Erythroblast (primary cell): ENCODE data around the gene TAF10.

Experiments
- GATA1 ChIP-seq: IDR thresholded peaks from 2 replicates; pipeline ENCODE4 v1.6.1; 2011; ENCODE audit warnings: low read depth, mild to moderate bottlenecking, control low read depth, low read length, moderate library complexity
- POLR2A ChIP-seq: IDR thresholded peaks from 2 replicates; pipeline ENCODE4 v1.6.1; 2011; ENCODE audit warnings: mild to moderate bottlenecking, low read length

DNA sequence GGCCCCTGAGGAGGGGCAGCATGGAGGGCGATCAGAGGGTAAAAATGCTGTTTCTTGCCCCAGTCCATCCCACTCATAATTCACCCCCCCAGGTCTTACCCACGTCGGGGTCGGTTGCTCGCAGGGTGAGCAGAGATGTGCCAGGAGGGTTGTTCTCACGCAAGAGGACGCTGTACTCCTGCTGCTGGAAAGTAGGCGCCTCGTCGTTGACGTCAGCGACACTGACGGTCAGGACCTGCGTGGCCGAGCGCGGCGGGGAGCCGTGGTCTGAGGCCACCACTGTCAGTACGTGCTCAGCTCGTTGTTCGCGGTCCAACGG is 17.5 kb upstream of the TAF10 start:
- TF ChIP-seq POLR2A (no peak), GATA1 (no peak)
